Erythroblast (primary cell): ENCODE data around the gene KLHDC8A.

Experiments used
- GATA1 ChIP-seq: IDR thresholded peaks from 2 replicates; pipeline ENCODE4 v1.6.1; 2011; ENCODE audit warnings: low read depth, mild to moderate bottlenecking, control low read depth, low read length, moderate library complexity
- POLR2A ChIP-seq: IDR thresholded peaks from 2 replicates; pipeline ENCODE4 v1.6.1; 2011; ENCODE audit warnings: mild to moderate bottlenecking, low read length

GRCh38 chr1:205330150-205330549 is 26.6 kb downstream of the KLHDC8A start:
- TF ChIP-seq POLR2A (no peak), GATA1 (no peak)
